GM03348 (cell line): Measurements from ENCODE around the gene CCT8.
"Not testable (repeated sequence)": the region's sequence is repeated elsewhere in the genome, so short reads cannot be mapped to it uniquely, and the experiment has no call there.

ENCODE experiments used
- DNase-seq: peaks from one replicate; pipeline ENCODE4 v3.0.0; 2012; ENCODE audit warnings: low spot score

The CCT8 gene

DNA sequence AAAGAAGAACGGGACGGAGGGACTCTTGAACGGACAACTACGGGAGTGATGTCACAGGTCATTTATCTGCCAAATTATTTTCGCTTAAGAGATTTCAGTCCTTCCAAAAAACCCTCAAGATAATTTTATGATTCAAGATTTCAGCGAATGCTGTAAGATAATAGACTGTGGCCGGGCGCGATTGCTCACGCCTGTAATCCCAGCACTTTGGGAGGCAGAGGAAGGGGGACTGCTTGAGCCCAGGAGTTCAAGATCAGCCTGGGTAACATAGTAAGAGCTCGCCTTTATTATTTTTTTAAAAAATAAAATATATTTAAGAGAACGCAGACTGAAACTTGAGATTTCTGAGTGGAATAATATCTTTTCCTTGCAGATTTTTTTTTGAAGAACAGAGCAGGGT, 54.9 kb downstream of the CCT8 start:
- DNase-seq: peak; percentile 17

DNA sequence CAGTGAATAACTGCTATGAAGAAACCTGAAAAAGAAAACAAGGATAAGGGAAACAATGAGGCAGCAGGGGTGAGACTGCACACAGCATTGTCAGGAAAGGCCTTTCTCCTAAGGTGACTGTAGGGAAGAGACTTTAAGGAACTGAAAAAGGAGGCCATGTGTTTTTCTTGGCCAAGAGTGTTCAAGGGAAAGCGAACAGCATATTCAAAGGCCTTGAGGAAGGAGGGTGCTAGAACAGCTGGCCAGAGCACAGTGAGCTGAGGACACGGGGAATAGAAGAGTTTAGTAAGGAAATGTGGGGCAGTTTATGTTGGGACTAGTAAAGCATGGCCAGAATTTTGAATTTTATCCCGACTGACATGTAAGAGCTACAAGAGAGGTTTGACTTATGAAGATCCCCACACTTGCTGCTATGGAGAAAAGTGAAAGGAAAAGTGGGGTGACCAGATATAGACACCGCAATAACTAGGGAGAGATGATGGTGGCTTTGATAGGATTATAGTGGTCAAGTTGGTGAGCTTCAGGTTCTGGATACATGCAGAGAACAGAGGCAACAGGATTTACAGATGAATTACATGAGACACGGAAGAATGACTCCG, 55.7 kb downstream of the CCT8 start:
- DNase-seq: no peak

GRCh38 chr21:29011236-29011635, 62.2 kb downstream of the CCT8 start:
- not testable (repeated sequence) for DNase-seq

DNA sequence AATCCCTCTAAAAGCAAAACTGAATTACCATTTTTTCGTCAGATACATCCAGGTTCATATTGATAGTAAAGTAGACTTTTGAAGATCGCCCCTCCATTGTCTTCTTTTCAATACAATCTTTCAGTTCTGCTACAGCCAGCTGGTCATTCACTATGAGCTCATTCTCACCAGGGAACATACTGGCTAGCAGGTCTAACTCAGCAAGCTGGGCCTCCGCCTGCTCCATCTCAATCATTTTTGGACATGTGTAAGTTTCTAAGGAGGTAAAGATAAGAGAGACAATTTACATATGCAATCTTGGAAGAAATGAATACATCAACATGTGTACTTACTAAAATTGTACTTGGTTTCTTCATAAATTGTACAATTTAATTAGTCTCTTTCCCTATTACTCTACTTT, 65.1 kb downstream of the CCT8 start:
- no peak for DNase-seq

DNA sequence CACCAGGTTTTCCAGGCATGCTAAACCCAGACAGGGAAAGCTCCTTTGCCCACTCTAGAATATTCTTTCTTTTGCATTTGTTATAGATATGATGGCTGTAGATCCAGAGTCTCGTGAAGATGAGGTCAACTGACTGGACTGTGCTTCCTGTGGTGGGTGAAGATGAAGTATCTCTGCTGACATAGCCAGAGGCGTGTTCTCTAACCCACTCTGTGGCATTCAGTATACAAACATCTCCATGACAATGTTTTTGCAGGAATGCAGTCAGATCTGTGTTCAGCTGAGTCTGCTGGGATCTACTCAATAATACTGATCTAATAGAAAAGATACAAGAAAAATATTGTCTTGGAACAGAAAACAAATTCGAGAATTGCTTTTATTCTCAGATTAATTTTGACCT, 65.6 kb downstream of the CCT8 start:
- no peak for DNase-seq

DNA sequence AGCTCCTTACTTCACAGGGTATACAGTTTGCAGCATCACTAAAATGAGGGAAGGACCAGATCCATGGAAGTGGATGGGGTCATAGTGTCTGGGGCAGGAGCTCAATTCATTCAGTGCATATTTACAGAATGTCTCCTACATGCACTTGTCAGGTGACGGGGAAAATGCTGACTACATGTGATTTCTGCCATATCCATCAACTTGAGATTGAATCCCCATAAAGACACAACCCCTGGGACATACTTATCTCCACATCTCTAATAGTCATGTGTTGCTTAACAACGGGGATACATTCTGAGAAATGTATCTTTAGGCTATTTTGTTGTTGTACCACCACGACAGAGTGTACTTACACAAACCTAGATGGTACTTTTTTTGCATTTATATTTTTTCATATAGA, 66.3 kb downstream of the CCT8 start:
- DNase-seq: no peak
